G401 (cell line): ENCODE results near the gene MIER2. TPM values are rescaled to one million over a fixed set of nuclear protein-coding genes. Genes with fewer than 3 reads are reported as not detected.

Experiments
- DNase-seq: peaks from one replicate; pipeline ENCODE4 v3.0.0-alpha.2; 2015; ENCODE audit warnings: low spot score
- in situ Hi-C: cut with HindIII; loops from 2 replicates; pipeline ENCODE4 v1.10.0; 2016; ENCODE audit warnings: low sequenced_read_pairs, mixed read lengths
- total RNA-seq: library from RNA; depleted of rRNA; stranded (reverse); fragments of >200 nt; shearing (Covaris generic); gene quantifications from 2 replicates; pipeline ENCODE4 v1.2.3, GENCODE V29; 2014

MIER2 gene
- total RNA-seq, 1 experiment from 2014 or later, result 19.2 TPM

DNA sequence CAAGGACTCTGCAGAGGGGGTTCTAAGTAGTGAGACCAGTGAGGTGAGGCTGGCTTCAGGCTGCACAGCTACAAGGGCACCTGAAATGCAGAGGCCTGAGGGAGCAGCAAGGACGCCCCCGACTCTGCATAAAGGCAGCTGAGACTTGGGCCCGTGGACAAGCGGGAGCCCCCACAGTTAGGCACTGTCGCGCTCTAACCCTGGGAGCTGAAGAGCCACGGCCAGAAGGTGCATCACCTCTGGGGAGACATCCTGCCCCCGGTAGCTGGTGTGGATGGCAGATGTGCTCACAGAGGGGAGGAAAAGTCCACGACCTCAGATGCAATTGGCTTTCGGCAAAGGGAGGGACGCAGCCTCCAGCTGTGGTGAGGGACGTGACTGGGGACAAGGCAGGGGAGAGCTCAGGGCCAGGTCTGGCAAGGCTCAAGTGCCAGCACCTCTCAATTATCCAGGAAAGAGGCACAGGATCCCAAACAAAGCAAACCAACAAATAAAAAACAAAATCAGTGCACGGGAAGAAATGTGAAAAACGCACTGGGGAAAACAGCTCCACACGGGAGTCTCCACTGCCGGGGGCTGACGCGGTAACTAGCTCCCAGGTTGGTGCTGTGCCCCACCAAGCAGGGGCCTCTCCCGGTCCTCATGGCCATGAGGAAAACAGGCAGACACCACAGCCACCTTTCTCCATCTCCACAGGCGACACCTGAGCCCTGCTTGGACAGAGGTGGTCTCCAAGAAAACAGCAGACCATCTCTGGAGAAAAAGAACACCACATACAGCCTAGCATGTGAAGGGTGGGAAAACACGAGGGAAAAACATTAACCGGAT, 30.4 kb downstream of the MIER2 start:
- in situ Hi-C loops, result no loop called here
- no peak for DNase-seq

DNA sequence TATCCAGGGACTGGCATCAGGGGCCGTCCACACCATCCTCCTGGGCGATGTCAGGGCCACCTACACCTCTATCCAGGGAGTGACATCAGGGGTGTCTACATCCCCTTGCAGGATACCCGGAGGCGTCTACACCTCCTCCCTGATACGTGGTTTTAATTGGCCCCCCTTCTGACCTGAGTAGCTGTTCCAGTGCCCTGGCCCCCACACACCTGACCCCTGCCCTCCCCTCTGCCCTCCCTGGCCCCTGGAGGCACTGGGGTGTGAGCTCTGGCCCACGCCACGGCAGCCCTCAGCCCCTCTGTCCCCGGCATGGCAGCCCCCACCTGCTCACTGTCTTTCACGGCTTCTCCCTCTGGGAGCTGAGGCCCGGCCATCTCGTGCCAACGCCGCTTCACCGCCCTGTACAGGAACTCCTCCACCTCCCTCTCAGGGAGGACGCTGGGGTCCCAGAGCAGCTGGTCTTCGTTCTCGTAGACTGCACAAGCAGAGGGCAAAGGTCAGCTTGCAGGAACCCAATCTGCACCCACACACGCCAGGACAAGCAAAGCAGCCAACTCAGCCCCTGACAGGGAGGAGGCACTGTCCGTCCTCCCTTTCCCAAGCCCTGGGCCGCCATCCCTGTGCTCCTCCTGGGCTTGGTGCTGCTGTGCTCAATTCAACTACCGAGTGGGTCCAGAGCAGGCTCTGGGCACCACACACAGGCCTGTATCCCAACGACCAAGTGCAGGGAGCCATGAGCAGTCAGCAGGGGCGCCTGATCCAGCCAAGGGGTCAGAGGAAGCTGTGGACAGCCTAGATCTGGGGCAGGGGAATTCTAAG, 31.2 kb downstream of the MIER2 start:
- in situ Hi-C loops, result no loop called here
- no peak for DNase-seq

DNA sequence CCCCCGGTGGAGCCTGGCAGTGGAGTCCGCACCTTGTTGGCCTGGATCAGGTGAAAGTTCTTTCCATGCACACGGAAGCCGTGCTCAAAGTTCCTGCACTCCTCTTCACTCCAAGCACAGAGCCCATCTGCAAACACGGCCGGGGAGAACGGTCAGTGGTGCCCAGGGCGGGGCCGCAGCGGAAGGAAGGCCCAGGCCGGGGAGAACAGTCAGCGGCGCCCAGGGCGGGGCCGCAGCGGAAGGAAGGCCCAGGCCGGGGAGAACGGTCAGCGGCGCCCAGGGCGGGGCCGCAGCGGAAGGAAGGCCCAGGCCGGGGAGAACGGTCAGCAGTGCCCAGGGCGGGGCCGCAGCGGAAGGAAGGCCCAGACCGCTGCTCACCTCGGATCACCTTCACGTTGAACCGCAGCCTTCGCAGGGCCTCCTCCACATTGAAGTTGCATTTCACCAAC, 32.8 kb downstream of the MIER2 start:
- no peak for DNase-seq
- in situ Hi-C loops, result no loop called here

DNA sequence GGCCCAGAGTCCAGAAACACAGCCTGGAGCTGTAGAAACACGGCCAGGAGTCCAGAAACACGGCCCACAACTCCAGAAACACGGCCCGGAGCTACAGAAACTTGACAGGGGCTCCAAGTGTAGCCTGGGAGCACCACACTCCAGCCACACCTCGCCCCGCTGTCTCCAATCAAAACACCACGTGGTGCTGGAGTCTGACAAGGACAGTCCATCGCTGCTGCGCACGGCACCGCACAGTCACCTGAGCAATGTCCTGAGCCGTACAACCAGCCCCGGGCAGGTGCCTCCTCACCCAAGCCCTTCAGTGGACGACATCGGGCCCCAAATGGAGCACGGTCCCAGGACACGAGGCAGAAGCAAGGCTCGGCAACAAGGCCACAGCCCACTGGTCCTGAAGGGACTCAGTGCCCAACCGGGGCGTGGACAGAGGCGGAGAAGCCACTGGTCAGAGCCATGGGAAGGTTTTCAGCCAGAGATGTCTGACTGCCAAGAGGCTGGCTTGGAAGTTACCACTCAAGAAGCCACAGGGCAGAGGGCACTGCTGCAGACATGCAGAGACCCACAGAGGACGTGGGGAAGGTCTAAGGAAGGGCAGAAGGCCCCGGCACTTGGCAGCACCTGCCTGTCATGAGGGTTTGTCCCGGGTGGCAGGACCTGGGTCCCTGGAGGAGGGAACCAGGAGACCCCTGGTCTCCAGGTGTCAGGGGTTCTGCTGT, 33.7 kb downstream of the MIER2 start:
- in situ Hi-C loops, result no loop called here
- no peak for DNase-seq

DNA sequence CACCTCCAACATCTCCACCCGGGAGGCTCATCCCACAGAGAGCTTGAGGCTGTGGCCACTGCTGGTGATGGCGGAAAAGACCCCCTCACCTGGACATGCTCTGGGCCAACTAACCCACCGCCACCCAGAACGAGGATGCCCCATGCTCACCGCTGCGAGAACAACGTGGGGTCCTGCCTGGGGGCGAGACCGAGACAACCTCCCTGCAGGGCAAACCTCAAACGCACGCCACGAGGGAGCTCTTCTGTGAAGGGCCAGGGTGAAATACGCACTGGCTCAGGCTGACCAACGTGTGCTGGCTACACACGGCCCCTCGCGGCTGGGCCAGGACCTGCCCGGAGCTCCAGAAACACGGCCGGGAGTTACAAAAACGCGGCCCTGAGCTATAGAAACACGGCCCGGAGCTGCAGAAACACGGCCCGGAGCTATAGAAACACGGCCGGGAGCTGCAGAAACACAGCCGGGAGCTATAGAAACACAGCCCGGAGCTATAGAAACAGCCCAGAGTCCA, 34.4 kb downstream of the MIER2 start:
- DNase-seq, result no peak
- in situ Hi-C loops, result no loop called here

DNA sequence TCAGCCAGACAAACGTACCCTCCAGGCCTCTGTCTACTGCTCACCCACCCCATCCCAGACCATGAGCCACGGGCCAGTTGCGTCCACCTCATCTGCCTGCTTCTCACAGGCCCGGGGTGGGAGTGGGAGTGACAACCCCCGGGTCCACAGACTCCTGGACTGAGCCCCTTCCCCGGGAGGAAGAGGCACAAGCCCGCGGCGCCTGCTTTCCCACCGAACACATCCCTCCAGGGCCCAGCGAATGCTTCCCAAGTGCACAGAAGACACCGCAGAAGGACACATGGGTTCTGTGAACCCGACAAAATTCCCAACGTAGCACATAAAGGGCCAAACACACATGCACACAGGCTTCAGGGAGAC, 35.4 kb downstream of the MIER2 start:
- no peak for DNase-seq
- in situ Hi-C loops, result no loop called here

DNA sequence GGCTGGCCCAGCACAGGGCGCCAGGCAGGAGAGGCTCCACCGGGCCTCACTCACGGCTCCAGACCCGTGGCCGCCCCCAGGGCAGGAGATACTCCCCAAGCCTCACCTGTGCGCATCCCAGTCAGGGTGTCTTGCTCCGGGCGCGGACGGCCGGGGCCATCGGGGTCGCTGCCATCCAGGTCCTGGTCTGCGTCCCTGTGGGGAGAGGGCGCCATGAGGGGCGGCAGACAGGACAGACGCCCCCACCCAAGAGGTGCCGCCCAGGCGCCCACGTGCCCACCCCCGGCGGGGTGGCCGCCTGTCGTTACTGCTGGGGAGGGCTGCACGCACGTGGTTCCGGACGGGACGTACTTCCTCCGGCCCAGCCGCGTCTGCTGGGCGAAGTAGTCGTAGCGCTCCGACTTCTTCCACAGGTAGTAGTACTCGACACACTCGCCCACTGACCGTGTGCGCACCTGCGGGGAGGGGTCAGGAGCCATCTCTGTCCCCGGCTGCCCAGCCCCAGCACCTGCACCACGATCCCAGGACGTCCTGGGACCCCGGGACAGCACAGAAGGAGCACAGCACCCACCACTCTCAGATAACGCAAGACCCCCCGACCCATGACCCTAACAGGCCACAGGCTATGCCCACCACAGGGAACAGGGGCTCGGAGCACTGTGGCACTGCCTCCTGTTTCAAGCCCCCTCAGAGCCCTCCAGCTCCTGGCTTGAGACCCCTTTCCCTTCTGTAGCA, 36.0 kb downstream of the MIER2 start:
- in situ Hi-C loops, result no loop called here
- no peak for DNase-seq

DNA sequence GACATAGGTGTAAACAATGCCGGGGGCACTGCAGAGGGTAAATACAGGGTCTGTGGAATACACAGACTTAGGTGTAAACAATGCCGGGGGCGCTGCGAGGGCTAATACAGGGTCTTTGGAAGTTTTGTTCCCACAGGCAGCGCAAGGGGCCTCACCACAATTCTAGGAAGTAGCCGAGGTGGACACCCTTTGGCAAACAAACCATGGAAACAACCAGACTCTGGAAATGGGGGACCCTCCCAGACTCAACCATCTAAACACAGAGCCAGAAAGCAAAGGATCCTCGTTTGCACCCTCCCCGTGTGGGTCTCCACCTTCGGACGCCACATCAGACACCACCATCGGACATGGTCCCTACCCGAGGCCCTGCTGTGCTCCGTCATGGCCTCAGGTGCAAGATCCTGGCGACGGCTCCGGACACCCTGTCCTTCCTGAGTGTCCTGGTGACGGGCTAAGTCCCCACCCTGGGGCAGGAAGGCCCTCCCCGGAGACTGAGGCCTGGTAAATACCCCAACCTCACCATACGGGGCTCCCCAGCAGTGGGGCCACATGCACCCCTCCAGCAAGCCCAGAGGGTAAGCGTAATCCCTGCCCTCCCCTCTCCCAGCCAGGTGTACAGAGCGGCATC, 36.7 kb downstream of the MIER2 start:
- in situ Hi-C loops, result no loop called here
- DNase-seq, result no peak

DNA sequence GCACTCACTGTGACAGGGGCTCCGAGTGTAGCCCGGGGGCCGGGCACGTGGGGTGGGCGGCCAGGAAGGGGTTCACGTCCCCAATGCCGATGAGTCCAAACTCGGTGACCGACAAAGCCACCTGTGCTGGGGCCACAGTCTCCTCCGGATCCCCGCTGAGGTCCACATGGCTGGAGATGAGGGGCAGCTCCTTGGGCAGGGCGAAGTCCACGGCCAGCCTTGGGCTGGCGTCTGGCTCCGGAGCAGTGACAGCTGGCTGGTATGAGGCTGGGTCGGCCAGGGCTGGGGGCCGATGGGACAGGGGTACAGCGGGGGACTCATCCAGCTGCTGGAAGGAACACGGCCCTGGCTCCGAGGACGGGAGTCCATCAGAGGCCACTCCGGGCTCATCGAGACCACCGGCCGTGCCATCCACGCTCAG, 37.5 kb downstream of the MIER2 start:
- in situ Hi-C loops, result no loop called here
- no peak for DNase-seq

DNA sequence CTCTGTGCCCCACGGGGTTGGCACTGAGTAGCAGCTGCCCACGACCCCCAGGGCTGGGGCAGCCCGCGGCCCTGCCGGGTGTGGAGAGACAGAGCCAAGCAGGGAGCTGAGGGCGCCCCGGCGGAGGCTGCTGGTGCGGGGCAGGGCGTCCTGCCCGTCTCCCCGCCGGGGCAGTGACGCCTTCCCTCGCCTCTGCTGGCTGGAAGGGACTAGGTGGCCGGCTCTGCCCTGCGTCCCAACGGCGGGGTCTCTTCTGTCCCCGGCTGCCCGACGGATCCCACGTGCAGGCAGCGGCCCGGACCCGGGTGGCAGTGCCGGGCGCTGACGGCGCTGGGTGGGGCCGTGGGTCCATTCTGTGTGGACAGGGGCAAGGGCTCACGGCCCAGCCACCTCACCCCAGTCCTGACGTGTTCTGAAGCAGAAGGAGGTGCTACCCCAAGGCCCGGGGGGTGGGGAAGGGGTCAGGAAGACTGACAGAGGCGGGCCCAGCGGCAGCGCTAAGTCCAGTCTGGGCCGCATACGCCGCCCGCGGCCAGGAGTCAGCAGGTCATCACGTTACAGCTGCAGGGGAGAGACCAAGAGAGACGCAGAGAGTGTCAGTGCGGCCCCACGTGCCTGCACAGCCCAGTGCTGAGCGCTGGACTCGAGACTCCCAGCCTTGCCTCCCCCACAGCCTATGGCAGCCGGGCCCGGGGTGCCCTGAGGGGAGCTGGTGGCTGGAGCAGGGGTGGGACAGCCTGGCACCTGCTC, 38.3 kb downstream of the MIER2 start:
- no peak for DNase-seq
- in situ Hi-C loops, result no loop called here

DNA sequence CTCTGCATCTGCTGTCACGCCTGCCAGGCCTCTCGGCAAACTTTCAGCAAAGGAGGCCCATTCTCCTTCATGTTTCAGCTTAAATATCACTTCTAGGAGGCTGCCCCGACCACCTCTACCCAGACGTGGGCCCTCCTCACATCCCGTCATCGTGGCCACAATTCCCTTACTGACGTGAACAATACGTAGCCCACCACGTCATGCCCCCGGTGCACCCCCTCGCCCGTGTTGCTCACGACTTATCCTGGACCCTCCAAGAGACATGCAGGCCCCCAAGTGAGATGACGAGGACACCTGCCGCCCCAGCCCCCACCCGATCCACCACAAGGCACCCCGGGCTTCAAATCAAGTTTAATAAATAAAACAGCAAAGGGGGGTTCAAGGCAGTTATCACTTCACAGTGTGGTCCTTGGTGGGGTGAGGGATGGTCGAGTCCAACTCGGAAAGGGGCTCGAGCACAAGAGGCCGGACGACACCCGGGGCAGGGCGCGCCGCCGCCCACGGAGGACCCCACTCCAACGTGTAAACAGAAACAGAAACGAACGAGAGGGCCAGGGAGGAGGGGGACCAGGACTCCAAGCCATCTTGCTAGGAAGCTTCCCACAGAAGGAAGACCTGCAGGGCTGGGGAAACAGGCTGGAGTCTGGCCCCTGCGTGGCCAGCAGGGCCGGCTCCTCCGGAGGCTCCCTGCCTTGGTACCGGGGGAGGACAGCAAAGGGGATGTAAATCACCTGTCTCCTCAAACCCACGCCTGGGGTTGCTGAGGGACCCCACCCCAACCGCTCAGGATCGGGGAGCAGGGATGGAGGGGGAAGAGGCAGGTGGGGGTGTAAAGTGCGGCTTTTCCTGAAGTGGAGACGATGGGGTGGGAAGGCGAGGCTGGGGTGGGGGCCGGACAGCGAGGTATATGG, 39.1 kb downstream of the MIER2 start:
- no peak for DNase-seq
- in situ Hi-C loops, result no loop called here

DNA sequence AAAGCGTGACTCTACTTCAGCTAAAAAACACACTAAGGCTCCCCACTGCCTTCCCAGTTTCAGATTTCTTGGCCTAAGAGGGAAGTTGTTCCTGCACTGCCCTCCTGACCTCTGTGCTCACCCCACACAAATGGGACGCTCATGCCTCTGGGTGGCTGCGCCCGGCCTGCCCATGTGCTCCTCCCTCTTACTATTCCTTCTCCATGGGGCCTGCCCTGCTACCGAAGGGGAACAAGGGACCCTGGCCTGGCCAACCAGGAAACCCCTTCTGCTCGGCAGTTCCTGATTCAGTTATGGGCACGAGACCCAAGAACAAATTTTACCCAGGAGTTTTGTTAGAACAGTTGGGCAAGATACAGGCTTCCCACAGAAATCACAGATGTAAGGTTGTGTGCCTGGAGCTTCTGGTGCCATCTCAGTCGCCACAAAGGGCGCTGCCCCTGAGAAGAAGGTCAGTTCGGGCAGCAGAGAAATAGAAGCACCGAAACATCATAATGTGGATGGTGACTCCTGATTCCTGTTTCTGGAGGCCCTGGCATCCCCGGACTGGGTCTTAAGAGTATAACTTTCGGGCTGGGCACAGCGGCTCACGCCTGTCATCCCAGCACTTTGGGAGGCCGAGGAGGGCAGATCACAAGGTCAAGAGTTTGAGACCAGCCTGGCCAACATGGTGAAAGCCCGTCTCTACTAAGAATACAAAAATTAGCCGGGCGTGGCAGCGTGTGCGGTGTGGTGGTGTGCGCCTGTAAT, 47.9 kb downstream of the MIER2 start:
- in situ Hi-C loops, result no loop called here
- DNase-seq, result no peak

DNA sequence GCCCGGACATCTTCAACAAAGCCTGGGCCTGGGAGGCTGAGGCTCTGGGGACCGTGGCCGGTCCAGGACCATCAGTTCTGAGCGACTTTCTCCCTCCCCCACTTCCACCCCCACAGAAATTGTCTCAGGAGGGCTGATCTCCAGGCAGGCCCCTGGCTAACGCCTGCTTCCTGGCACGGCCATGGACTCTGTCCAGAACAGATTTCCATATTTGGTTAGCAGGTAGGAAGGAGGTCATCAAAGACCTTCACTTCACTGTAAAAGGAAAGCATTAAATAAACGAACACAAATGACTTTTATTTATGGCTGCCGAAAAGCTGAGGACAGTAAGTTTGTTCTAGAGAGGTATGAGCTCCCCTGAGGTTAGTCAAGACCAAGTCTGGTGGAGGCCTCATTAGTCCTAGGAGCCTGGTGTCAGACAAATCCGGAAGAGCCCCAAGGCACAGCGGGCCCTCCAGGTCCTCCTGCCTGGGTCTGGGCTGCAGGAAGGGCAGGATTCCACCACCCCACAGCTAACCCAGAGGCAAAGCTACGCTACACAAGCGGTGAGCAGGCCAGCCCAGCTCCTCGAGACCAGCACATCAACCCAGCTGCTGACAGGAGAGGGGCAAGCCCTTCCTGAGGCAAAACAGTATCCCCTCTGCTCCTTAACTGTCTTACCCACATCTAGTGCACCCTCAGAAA, 48.8 kb downstream of the MIER2 start:
- in situ Hi-C loops, result no loop called here
- no peak for DNase-seq

DNA sequence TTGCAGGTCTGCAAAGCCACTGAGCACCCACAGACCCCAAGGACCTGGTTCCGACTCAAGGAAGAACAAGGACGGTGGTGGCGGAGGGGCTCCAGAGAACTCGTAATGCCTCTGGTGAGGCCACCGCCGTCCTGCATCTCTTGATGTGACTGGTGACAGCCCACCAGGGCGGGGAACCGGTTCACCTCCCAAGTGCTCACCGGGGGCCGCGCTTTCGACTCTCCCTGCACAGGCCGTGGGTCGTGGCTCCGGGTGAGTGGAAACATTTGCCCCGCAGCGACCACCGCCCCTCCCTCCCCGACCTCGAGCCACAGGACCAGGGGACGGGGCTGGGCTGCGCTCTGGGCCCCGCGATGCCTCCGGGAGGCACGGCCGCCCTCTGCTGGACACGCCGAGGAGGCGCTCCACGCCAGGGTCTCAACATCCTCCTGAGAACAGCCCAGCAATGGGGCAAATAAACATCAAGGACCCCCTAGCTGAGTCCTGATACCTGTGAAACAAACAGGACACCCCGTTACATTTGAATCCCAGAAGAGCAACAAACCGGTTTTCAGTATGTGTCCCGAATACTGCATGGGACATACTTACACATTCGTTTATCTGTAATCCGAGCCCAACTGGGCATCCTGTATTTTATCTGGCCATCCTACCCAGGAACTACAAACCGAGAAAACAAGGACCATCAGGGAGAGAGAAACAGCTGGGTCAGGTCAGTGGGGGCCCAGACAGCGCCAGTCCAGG, 49.5 kb downstream of the MIER2 start:
- no peak for DNase-seq
- in situ Hi-C loops, result no loop called here

DNA sequence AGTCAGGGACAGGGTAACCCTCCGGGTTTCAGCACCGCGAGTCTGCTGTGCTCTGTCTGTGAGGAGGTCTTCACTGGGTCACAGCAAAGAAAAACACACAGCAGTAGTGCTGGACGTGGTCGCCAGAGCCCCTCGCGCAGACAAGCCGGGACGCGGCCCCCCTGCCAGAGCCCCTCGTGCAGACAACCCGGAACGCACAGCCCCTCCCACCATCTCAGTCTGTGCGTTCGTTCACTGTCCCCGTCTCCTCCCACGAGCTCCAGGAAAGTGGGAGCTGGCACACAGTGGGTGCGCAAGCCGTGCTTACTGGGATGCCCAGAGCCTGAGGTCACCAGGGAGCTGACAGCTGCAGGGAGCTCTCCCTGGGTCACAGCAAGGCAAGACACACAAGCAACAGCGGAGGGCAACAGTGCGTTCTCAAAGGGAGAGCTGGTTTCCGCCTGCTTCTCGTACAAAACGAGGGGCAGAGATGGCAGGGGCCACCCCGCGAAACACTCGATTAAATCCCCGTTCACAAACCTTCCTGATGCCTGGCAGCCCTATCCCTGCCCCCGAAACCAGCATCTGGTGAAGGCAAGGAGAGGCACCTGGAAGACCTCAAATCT, 50.2 kb downstream of the MIER2 start:
- DNase-seq, result no peak
- in situ Hi-C loops, result no loop called here
